Measurements from ENCODE around the gene KLF18. TPM values are rescaled to one million over a fixed set of nuclear protein-coding genes. Genes with fewer than 3 reads are reported as not detected.

The KLF18 gene
- total and polyA plus RNA-seq, 5 donors from 2014 or later: not detected

DNA sequence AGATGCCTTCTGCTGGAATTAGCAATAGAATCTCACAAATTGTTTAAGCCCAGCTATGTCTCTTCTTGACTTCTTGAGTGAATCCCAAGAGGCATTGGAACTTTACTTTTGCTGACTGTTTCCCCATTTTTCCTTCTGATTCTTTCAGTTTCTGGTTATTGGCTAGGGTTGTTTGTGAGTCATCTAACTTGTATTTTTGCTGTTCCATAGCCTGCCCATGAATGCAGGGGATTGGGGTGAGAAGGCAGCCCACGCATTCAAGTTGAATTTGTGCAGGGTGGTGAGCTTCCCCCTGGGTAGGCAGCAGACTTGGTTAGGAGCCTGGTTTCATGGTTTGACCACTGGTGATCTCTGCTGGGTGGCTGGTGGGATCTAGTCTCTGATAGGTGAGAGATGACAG lies 33.2 kb downstream of the KLF18 start:
- no peak overlapping the region for H3K27ac ChIP-seq (ENCODE audit: insufficient read depth, low read length, poor library complexity, severe bottlenecking)
- Mint-ChIP-seq H3K36me3 (no peaks in the 10 kb centered on the region), H3K4me1 (no peaks in the 10 kb centered on the region), H3K27me3 (peaks cover 49% of the 10 kb centered on the region), H3K27ac (no peak overlapping the region), H3K4me3 (no peak overlapping the region), H3K9me3 (peaks cover 0 to 2% (median 0%) of the 10 kb centered on the region in 7 donors)
- H3K27me3 ChIP-seq (ENCODE audit: control insufficient read depth, insufficient read depth, low read length): peaks cover 4% of the 10 kb centered on the region
- no peak for ATAC-seq (ENCODE audit: low read depth in 2 of 2)
- H3K4me3 ChIP-seq (ENCODE audit: low read depth, low read length): no peak overlapping the region
- DNase-seq: no peak
- no peaks in the 10 kb centered on the region for H3K36me3 ChIP-seq (ENCODE audit: control insufficient read depth, insufficient read depth, low read length)
- no peaks in the 10 kb centered on the region for H3K4me1 ChIP-seq (ENCODE audit: control insufficient read depth, insufficient read depth, low read length, poor library complexity, severe bottlenecking)
- H3K9me3 ChIP-seq (ENCODE audit: control insufficient read depth in 2 of 2, low read length in 2 of 2): no peaks in the 10 kb centered on the region

DNA sequence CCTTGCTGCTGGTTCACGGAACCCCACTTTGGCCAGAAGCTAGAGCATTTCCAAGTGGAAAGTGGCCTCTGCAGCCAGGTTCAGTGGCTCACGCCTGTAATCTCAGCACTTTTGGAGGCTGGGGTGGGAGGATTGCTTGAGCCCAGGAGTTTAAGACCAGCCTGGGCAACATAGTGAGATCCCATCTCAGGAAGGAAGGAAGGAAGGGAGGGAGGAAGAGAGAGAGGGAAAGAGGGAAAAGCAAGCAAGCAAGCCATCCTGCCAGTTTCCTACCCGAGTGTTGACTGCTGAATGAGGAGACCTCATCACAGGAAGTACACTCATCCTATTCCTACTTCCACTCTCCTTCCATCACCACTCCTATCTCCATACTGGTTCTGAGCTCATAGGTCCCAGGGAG lies 35.6 kb downstream of the KLF18 start:
- H3K27ac Mint-ChIP-seq: no peak overlapping the region
- H3K36me3 Mint-ChIP-seq: no peaks in the 10 kb centered on the region

DNA sequence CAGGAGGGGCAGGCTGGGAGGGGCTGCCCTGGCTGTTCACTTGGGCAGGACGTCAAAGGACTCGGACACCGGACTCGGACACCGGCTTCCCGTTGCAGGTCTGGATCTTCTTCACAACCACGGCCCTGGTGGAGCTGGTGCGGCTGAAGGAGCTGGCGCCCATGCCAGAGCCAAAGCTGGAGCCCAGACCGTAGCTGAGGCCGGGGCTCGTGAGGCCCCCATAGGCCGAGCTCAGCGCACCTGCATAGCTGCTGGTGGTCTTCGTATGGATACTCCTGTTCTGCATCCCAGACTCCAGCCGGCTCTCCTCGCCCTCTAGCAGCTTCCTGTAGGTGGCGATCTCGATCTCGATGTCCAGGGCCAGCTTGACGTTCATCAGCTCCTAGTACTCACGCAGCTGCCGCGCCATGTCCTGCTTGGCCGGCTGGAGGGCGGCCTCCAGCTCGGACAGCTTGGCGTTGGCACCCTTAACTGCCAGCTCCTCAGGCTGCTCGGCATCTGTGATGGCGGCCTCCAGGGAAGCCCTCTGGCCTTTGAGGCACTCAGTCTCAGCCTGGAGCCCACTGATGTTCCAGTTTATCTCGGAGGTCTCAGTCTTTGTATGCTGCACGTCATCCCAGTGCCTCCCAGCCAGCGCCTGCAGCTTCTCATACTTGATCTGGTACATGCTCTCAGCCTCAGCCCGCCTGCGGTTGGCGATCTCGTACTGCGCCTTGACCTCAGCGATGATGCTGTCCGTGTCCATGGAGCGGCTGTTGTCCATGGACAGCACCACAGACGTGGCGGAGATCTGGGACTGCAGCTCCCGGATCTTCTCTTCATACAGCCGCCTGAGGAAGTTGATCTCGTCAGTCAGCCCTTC lies 37.9 kb downstream of the KLF18 start:
- H3K27ac Mint-ChIP-seq: no peak overlapping the region
- H3K4me1 Mint-ChIP-seq: no peaks in the 10 kb centered on the region
- ATAC-seq (ENCODE audit: low read depth in 2 of 2): no peak

More for the DNA sequence above, 35.6 kb downstream of the KLF18 start:
- Mint-ChIP-seq H3K4me3 (no peak overlapping the region), H3K4me1 (no peaks in the 10 kb centered on the region), H3K9me3 (peaks cover 0 to 2% (median 0%) of the 10 kb centered on the region in 7 donors), H3K27me3 (peaks cover 51% of the 10 kb centered on the region)
- Histone ChIP-seq H3K4me1 (ENCODE audit: control insufficient read depth, insufficient read depth, low read length, poor library complexity, severe bottlenecking) (no peaks in the 10 kb centered on the region), H3K27me3 (ENCODE audit: control insufficient read depth, insufficient read depth, low read length) (peaks cover 4% of the 10 kb centered on the region), H3K27ac (ENCODE audit: insufficient read depth, low read length, poor library complexity, severe bottlenecking) (no peak overlapping the region), H3K9me3 (ENCODE audit: control insufficient read depth in 2 of 2, low read length in 2 of 2) (no peaks in the 10 kb centered on the region), H3K36me3 (ENCODE audit: control insufficient read depth, insufficient read depth, low read length) (no peaks in the 10 kb centered on the region), H3K4me3 (ENCODE audit: low read depth, low read length) (no peak overlapping the region)
- ATAC-seq (ENCODE audit: low read depth in 2 of 2) (no peak), DNase-seq (no peak)

DNA sequence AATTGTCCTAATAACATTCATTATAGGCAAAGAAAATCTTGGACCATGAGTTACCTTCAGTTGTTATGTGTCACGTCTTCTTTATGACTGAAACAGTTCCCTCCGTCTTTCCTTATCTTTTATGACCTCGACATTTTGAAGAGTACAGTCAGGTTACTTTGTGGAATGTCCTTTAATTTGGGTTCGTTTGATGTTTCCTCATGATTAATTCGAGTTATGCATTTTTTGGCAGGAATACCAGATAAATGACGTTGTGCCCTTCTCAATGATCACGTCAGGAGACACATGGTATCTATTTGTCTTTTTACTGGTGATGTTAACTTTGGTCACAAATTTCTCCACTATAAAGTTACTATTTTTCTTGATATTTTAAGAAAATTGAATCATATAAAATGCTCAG lies 40.1 kb downstream of the KLF18 start:
- Mint-ChIP-seq H3K27ac (no peak overlapping the region), H3K27me3 (peaks cover 31% of the 10 kb centered on the region), H3K4me3 (no peak overlapping the region), H3K36me3 (no peaks in the 10 kb centered on the region), H3K4me1 (no peaks in the 10 kb centered on the region), H3K9me3 (peaks cover 0 to 6% (median 0%) of the 10 kb centered on the region in 7 donors)
- no peaks in the 10 kb centered on the region for H3K4me1 ChIP-seq (ENCODE audit: control insufficient read depth, insufficient read depth, low read length, poor library complexity, severe bottlenecking)
- no peaks in the 10 kb centered on the region for H3K36me3 ChIP-seq (ENCODE audit: control insufficient read depth, insufficient read depth, low read length)
- DNase-seq: no peak
- no peak overlapping the region for H3K4me3 ChIP-seq (ENCODE audit: low read depth, low read length)
- H3K9me3 ChIP-seq (ENCODE audit: control insufficient read depth in 2 of 2, low read length in 2 of 2): no peaks in the 10 kb centered on the region
- ATAC-seq (ENCODE audit: low read depth in 2 of 2): no peak
- H3K27ac ChIP-seq (ENCODE audit: insufficient read depth, low read length, poor library complexity, severe bottlenecking): no peak overlapping the region
- peaks cover 4% of the 10 kb centered on the region for H3K27me3 ChIP-seq (ENCODE audit: control insufficient read depth, insufficient read depth, low read length)

More for the DNA sequence above, 37.9 kb downstream of the KLF18 start:
- Mint-ChIP-seq H3K9me3 (peaks cover 0 to 2% (median 0%) of the 10 kb centered on the region in 7 donors), H3K27me3 (peaks cover 37% of the 10 kb centered on the region), H3K36me3 (no peaks in the 10 kb centered on the region), H3K4me3 (no peak overlapping the region)
- Histone ChIP-seq H3K27me3 (ENCODE audit: control insufficient read depth, insufficient read depth, low read length) (peaks cover 4% of the 10 kb centered on the region), H3K36me3 (ENCODE audit: control insufficient read depth, insufficient read depth, low read length) (no peaks in the 10 kb centered on the region), H3K4me3 (ENCODE audit: low read depth, low read length) (no peak overlapping the region), H3K27ac (ENCODE audit: insufficient read depth, low read length, poor library complexity, severe bottlenecking) (no peak overlapping the region), H3K9me3 (ENCODE audit: control insufficient read depth in 2 of 2, low read length in 2 of 2) (no peaks in the 10 kb centered on the region), H3K4me1 (ENCODE audit: control insufficient read depth, insufficient read depth, low read length, poor library complexity, severe bottlenecking) (no peaks in the 10 kb centered on the region)
- no peak for DNase-seq

DNA sequence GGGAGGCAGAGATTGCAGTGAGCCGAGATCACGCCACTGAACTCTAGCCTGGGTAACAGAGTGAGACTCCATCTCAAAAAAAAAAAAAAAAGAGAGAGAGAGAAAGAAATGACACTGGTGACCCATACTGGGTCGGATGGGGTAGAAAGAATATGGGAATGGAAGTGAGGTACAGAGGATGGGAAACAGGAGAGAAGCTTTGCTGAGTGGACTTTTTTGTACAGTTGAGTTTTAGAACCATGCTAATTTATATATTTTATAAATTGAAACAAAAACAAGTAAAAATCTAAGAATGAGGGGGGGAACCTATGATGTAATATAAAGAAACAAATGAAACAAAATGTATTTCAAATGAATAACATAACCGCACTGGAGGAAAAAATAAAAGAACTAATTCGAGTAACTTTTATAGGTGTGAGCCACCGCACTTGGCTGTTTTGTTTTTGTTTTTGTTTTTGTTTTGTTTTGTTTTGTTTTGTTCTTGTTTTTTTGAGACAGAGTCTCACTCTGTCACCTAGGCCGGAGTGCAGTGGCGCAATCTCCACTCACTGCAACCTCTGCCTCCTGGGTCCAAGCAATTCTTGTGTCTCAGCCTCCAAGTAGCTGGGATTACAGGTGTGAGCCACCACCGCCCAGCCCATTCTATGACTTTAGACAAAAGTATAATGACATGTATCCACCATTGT lies 41.1 kb downstream of the KLF18 start:
- Mint-ChIP-seq H3K4me3 (no peak overlapping the region), H3K27ac (no peak overlapping the region), H3K27me3 (peaks cover 34% of the 10 kb centered on the region), H3K4me1 (no peaks in the 10 kb centered on the region), H3K36me3 (no peaks in the 10 kb centered on the region), H3K9me3 (peaks cover 0 to 6% (median 0%) of the 10 kb centered on the region in 7 donors)
- ATAC-seq (ENCODE audit: low read depth in 2 of 2) (no peak), DNase-seq (no peak)
- Histone ChIP-seq H3K27ac (ENCODE audit: insufficient read depth, low read length, poor library complexity, severe bottlenecking) (no peak overlapping the region), H3K4me1 (ENCODE audit: control insufficient read depth, insufficient read depth, low read length, poor library complexity, severe bottlenecking) (no peaks in the 10 kb centered on the region), H3K9me3 (ENCODE audit: control insufficient read depth in 2 of 2, low read length in 2 of 2) (no peaks in the 10 kb centered on the region), H3K27me3 (ENCODE audit: control insufficient read depth, insufficient read depth, low read length) (no peaks in the 10 kb centered on the region), H3K4me3 (ENCODE audit: low read depth, low read length) (no peak overlapping the region), H3K36me3 (ENCODE audit: control insufficient read depth, insufficient read depth, low read length) (no peaks in the 10 kb centered on the region)

DNA sequence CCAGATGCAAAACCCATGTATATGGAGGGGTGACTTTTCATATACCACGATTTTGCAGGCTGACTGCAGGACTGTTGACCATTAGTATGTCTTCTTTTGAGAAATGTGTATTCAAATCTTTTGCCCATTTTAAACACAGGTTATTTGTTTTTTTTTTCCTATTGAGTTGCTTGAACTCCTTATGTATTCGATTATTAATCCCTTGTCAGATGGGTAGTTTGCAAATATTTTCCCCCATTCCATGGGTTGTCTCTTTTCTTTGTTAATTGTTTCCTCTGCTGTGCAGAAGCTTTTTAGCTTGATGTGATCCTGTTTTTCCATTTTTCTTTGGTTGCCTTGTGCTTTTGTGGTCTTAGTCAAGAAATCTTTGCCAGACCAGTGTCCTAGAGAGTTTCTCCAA lies 47.4 kb downstream of the KLF18 start:
- Histone ChIP-seq H3K27ac (ENCODE audit: insufficient read depth, low read length, poor library complexity, severe bottlenecking) (no peak overlapping the region), H3K27me3 (ENCODE audit: control insufficient read depth, insufficient read depth, low read length) (no peaks in the 10 kb centered on the region), H3K9me3 (ENCODE audit: control insufficient read depth in 2 of 2, low read length in 2 of 2) (no peaks in the 10 kb centered on the region), H3K4me3 (ENCODE audit: low read depth, low read length) (no peak overlapping the region), H3K4me1 (ENCODE audit: control insufficient read depth, insufficient read depth, low read length, poor library complexity, severe bottlenecking) (no peaks in the 10 kb centered on the region), H3K36me3 (ENCODE audit: control insufficient read depth, insufficient read depth, low read length) (no peaks in the 10 kb centered on the region)
- peaks cover 12% of the 10 kb centered on the region for H3K27me3 Mint-ChIP-seq
- H3K27ac Mint-ChIP-seq: no peak overlapping the region
- H3K36me3 Mint-ChIP-seq: no peaks in the 10 kb centered on the region
- ATAC-seq (ENCODE audit: low read depth in 2 of 2) (no peak), DNase-seq (no peak)
- H3K9me3 Mint-ChIP-seq: peaks cover 0 to 6% (median 0%) of the 10 kb centered on the region in 7 donors
- H3K4me3 Mint-ChIP-seq: no peak overlapping the region
- H3K4me1 Mint-ChIP-seq: no peaks in the 10 kb centered on the region

DNA sequence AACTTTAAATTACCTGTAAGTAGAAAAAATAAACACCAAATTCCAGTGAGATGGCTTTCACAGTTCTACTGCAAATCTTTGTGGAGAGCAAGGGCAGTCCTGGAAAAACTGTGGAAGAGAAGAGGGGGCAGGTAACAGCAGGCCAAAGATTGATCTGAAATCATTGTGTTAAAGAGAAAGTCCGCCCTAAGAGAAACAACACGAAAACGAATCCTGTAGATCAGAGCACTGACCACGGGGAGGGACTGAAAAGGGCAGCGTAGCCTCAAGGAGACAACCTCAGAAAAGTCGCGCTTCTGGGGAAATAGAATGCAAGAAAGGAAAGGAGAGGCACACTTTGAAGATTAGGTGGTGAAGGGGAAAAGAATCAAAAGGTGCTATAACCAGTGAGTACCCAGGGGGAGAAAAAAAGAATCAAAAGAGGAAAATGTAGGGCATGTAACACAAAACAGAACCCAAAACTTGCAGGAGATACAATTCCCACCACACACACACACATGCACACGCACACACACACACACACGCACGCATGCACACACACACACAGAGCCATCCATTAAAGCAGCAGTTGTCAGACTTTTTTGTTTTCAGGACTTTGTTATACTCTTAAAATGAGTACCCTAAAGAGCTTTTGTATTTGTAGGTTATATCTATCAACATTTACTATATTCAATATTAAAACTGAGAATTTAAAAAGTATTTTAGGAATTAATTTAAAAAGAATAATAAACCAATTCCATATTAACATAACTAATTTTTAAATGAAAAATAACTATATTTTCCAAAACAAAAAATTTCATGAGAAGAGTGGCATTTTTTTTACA lies 50.8 kb downstream of the KLF18 start:
- Histone ChIP-seq H3K4me1 (ENCODE audit: control insufficient read depth, insufficient read depth, low read length, poor library complexity, severe bottlenecking) (no peaks in the 10 kb centered on the region), H3K27ac (ENCODE audit: insufficient read depth, low read length, poor library complexity, severe bottlenecking) (no peak overlapping the region), H3K27me3 (ENCODE audit: control insufficient read depth, insufficient read depth, low read length) (peaks cover 2% of the 10 kb centered on the region), H3K9me3 (ENCODE audit: control insufficient read depth in 2 of 2, low read length in 2 of 2) (no peaks in the 10 kb centered on the region), H3K4me3 (ENCODE audit: low read depth, low read length) (no peak overlapping the region), H3K36me3 (ENCODE audit: control insufficient read depth, insufficient read depth, low read length) (no peaks in the 10 kb centered on the region)
- no peak overlapping the region for H3K4me3 Mint-ChIP-seq
- no peak overlapping the region for H3K27ac Mint-ChIP-seq
- ATAC-seq (ENCODE audit: low read depth in 2 of 2) (no peak), DNase-seq (no peak)
- peaks cover 0 to 5% (median 0%) of the 10 kb centered on the region in 7 donors for H3K9me3 Mint-ChIP-seq
- H3K4me1 Mint-ChIP-seq: no peaks in the 10 kb centered on the region
- H3K27me3 Mint-ChIP-seq: peaks cover 14% of the 10 kb centered on the region
- no peaks in the 10 kb centered on the region for H3K36me3 Mint-ChIP-seq

Data from CD4-positive, CD25-positive, alpha-beta regulatory T cell (primary cell).